Measurements from ENCODE around the gene SLC27A6.
"Not testable (repeated sequence)": the region's sequence is repeated elsewhere in the genome, so short reads cannot be mapped to it uniquely, and the experiment has no call there.

SLC27A6 gene

DNA sequence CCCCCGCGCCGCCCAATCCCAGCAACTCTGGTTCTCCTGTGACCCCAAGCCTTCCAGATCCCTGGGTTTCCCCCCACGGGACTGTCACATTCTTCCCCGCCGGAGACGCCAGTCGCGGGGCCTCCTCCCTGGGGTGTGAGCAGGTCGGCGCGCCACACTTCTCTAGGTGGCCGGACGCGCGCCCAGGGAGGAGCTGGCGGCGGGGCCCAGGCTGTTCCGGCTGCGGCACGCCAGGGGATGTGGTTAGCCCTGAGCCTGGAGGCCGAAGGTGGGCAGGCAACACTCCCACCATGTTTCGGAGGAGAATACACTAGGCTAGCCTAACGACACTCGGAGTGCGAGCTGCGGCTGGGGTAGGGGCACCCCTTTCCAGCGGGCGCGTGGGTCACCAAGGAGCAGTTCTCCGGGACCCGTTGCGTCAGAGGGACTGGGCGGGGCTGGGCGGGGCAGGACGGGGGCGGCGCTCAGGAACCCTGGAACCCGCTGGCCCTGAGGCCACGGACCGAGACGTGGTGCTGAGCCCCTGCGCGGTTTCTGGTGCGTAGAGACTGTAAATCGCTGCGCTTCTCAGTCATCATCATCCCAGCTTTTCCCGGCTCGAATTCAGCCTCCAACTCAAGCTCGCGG lies at the start of gene SLC27A6:
TSS of gene SLC27A6 (plus strand) at position 478 of the 627 bp plus-strand sequence. CDS start 650 bp downstream, outside the sequence.
- peak within 1 kb of the TSS; percentile 46 for H3K4me3 ChIP-seq (ENCODE audit: low read length)
- no peaks in the 10 kb centered on the region for H3K4me1 ChIP-seq (ENCODE audit: control insufficient read depth, insufficient read depth, low read length)
- H3K27ac ChIP-seq (ENCODE audit: low read depth, low read length): no peak within 1 kb of the TSS
- H3K9ac ChIP-seq (ENCODE audit: low read length): no peak within 1 kb of the TSS
- no peaks in the 10 kb centered on the region for H3K27me3 ChIP-seq (ENCODE audit: control insufficient read depth, insufficient read depth, low read length)
- H3K36me3 ChIP-seq (ENCODE audit: control insufficient read depth, insufficient read depth, low read length): no peaks in the 10 kb centered on the region

DNA sequence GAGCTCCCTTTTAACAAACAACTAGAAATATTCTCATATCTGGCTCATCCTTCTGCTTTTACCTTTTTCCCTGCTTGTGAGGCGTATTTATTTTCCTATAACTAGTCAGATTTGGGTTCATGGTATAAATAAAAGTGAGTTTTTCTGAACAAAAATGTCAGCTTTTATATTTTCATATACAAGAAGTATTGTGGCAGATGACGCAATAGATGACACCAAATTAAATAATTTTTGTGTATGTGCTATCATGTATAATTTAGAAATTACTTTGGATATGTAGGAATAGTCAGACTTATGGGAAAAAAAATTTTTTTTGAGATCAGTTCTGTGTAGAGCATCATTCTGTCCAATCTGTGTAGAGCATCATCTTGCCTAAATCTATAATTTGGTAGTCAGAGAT lies 45.7 kb upstream of the SLC27A6 start:
- Histone ChIP-seq H3K4me1 (ENCODE audit: control insufficient read depth, insufficient read depth, low read length) (no peaks in the 10 kb centered on the region), H3K27me3 (ENCODE audit: control insufficient read depth, insufficient read depth, low read length) (no peaks in the 10 kb centered on the region), H3K27ac (ENCODE audit: low read depth, low read length) (no peak overlapping the region), H3K9ac (ENCODE audit: low read length) (no peak overlapping the region), H3K4me3 (ENCODE audit: low read length) (no peak overlapping the region), H3K36me3 (ENCODE audit: control insufficient read depth, insufficient read depth, low read length) (no peaks in the 10 kb centered on the region)

GRCh38 chr5:128920345-128921215 lies 44.7 kb upstream of the SLC27A6 start:
- no peaks in the 10 kb centered on the region for H3K4me1 ChIP-seq (ENCODE audit: control insufficient read depth, insufficient read depth, low read length)
- no peaks in the 10 kb centered on the region for H3K27me3 ChIP-seq (ENCODE audit: control insufficient read depth, insufficient read depth, low read length)
- H3K27ac ChIP-seq (ENCODE audit: low read depth, low read length): no peak overlapping the region
- no peak overlapping the region for H3K9ac ChIP-seq (ENCODE audit: low read length)
- H3K36me3 ChIP-seq (ENCODE audit: control insufficient read depth, insufficient read depth, low read length): no peaks in the 10 kb centered on the region
- H3K4me3 ChIP-seq (ENCODE audit: low read length): no peak overlapping the region

DNA sequence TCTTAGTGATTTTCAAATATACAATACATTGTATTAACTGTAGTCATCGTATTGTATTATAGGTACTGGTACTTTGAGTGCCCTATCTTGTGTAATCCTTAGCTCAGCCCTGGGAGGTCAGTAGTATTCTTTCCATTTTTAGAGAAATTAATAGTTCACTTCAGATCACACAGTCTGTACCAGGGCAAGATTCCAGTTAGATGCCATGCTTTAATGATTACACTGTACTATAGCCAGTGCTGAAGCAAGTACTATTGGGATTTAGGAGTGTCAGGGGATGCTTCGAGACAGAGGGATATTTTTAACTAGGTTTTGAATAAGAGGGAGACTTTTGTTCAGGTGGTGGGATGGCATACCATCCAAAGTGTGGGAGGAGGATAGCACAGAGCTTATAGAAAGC lies 41.0 kb upstream of the SLC27A6 start:
- H3K27ac ChIP-seq (ENCODE audit: low read depth, low read length): no peak overlapping the region
- no peaks in the 10 kb centered on the region for H3K4me1 ChIP-seq (ENCODE audit: control insufficient read depth, insufficient read depth, low read length)
- H3K4me3 ChIP-seq (ENCODE audit: low read length): no peak overlapping the region
- no peaks in the 10 kb centered on the region for H3K36me3 ChIP-seq (ENCODE audit: control insufficient read depth, insufficient read depth, low read length)
- no peak overlapping the region for H3K9ac ChIP-seq (ENCODE audit: low read length)
- H3K27me3 ChIP-seq (ENCODE audit: control insufficient read depth, insufficient read depth, low read length): no peaks in the 10 kb centered on the region

- H3K9ac ChIP-seq (ENCODE audit: low read length): no peak overlapping the region
- H3K27me3 ChIP-seq (ENCODE audit: control insufficient read depth, insufficient read depth, low read length): no peaks in the 10 kb centered on the region
- H3K4me1 ChIP-seq (ENCODE audit: control insufficient read depth, insufficient read depth, low read length): no peaks in the 10 kb centered on the region
- H3K36me3 ChIP-seq (ENCODE audit: control insufficient read depth, insufficient read depth, low read length): no peaks in the 10 kb centered on the region
- no peak overlapping the region for H3K27ac ChIP-seq (ENCODE audit: low read depth, low read length)
- no peak overlapping the region for H3K4me3 ChIP-seq (ENCODE audit: low read length)
Measured at GRCh38 chr5:128925973-128926372, 39.3 kb upstream of the SLC27A6 start.

DNA sequence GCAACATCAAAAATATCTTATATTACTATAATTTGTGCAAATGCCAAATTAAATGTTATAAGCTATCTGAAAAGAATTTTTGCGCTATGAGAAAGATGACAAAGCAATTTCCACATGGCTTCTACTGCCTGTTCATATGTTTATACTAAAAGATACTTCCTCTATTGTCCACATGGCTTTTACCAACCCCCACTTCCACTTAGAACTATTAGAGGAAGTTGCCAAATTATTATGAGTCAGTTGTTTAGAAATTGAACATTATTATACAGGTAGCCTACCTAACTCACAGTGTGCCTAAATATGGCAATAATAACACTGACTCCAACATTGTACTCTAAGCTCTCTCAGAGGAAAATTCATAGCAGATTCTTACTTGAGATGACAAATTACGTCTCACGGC lies 37.6 kb upstream of the SLC27A6 start:
- Histone ChIP-seq H3K27me3 (ENCODE audit: control insufficient read depth, insufficient read depth, low read length) (no peaks in the 10 kb centered on the region), H3K4me1 (ENCODE audit: control insufficient read depth, insufficient read depth, low read length) (no peaks in the 10 kb centered on the region), H3K27ac (ENCODE audit: low read depth, low read length) (no peak overlapping the region), H3K4me3 (ENCODE audit: low read length) (no peak overlapping the region), H3K9ac (ENCODE audit: low read length) (no peak overlapping the region), H3K36me3 (ENCODE audit: control insufficient read depth, insufficient read depth, low read length) (no peaks in the 10 kb centered on the region)

GRCh38 chr5:128932232-128932631 lies 33.1 kb upstream of the SLC27A6 start:
- H3K9ac ChIP-seq (ENCODE audit: low read length); H3K27me3 ChIP-seq (ENCODE audit: control insufficient read depth, insufficient read depth, low read length); H3K4me3 ChIP-seq (ENCODE audit: low read length); H3K36me3 ChIP-seq (ENCODE audit: control insufficient read depth, insufficient read depth, low read length); H3K27ac ChIP-seq (ENCODE audit: low read depth, low read length); H3K4me1 ChIP-seq (ENCODE audit: control insufficient read depth, insufficient read depth, low read length): not testable (repeated sequence)

DNA sequence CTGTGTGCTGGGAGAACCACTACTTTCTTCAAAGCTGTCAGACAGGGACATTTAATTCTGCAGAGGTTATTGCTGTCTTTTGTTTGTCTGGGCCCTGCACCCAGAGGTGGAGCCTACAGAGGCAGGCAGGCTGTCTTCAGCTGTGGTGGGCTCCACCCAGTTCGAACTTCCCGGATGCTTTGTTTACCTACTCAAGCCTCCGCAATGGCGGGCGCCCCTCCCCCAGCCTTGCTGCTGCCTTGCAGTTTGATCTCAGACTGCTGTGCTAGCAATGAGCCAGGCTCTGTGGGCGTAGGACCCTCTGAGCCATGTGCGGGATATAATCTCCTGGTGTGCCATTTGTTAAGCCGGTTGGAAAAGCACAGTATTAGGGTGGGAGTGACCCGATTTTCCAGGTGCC lies 22.2 kb upstream of the SLC27A6 start:
- H3K27ac ChIP-seq (ENCODE audit: low read depth, low read length); H3K36me3 ChIP-seq (ENCODE audit: control insufficient read depth, insufficient read depth, low read length); H3K4me1 ChIP-seq (ENCODE audit: control insufficient read depth, insufficient read depth, low read length); H3K4me3 ChIP-seq (ENCODE audit: low read length); H3K27me3 ChIP-seq (ENCODE audit: control insufficient read depth, insufficient read depth, low read length); H3K9ac ChIP-seq (ENCODE audit: low read length): not testable (repeated sequence)

GRCh38 chr5:128949847-128950546 lies 15.3 kb upstream of the SLC27A6 start:
- Histone ChIP-seq H3K9ac (ENCODE audit: low read length) (no peak overlapping the region), H3K4me3 (ENCODE audit: low read length) (no peak overlapping the region), H3K27ac (ENCODE audit: low read depth, low read length) (no peak overlapping the region), H3K36me3 (ENCODE audit: control insufficient read depth, insufficient read depth, low read length) (no peaks in the 10 kb centered on the region), H3K27me3 (ENCODE audit: control insufficient read depth, insufficient read depth, low read length) (no peaks in the 10 kb centered on the region), H3K4me1 (ENCODE audit: control insufficient read depth, insufficient read depth, low read length) (no peaks in the 10 kb centered on the region)

DNA sequence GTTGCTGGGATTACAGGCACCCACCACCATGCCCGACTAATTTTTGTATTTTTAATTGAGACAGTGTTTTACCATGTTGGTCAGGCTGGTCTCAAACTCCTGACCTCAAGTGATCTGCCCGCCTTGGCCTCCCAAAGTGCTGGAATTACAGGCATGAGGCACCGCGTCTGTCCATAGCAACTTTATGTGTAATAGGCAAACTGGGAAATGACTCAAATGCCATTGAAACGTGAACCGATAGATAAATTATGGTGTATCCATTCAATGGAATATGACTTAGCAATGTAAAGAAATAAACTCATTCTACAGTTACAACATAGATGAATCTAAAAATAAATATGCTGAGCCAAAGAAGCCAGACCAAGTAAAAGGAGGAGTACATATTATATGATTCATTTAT lies 14.0 kb upstream of the SLC27A6 start:
- H3K27me3 ChIP-seq (ENCODE audit: control insufficient read depth, insufficient read depth, low read length); H3K9ac ChIP-seq (ENCODE audit: low read length): not testable (repeated sequence)

DNA sequence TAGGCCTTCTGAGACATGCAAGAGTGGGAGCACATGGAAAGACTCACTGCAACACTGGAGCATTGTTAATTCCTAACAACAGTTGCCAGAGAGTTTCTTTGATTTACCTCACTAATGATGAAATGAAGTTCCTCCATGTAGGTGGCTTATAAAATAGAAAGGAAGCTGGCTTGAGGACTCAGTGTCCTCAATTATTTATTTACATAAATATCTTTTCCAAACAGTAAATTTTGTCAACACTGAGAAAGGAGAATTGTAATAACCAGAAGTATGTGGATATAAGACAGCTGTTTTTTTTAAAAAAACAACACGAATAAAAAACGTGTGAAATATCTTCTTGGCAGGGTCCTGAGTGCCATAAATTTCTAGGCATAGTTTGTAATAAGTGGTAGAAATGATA lies 9.1 kb upstream of the SLC27A6 start:
- Histone ChIP-seq H3K27ac (ENCODE audit: low read depth, low read length) (no peak overlapping the region), H3K4me1 (ENCODE audit: control insufficient read depth, insufficient read depth, low read length) (peaks cover 4% of the 10 kb centered on the region), H3K4me3 (ENCODE audit: low read length) (no peak overlapping the region), H3K9ac (ENCODE audit: low read length) (no peak overlapping the region), H3K36me3 (ENCODE audit: control insufficient read depth, insufficient read depth, low read length) (no peaks in the 10 kb centered on the region), H3K27me3 (ENCODE audit: control insufficient read depth, insufficient read depth, low read length) (no peaks in the 10 kb centered on the region)

More for the DNA sequence above, 14.0 kb upstream of the SLC27A6 start:
- not testable (repeated sequence) for H3K36me3 ChIP-seq (ENCODE audit: control insufficient read depth, insufficient read depth, low read length); H3K27ac ChIP-seq (ENCODE audit: low read depth, low read length); H3K4me1 ChIP-seq (ENCODE audit: control insufficient read depth, insufficient read depth, low read length); H3K4me3 ChIP-seq (ENCODE audit: low read length)

DNA sequence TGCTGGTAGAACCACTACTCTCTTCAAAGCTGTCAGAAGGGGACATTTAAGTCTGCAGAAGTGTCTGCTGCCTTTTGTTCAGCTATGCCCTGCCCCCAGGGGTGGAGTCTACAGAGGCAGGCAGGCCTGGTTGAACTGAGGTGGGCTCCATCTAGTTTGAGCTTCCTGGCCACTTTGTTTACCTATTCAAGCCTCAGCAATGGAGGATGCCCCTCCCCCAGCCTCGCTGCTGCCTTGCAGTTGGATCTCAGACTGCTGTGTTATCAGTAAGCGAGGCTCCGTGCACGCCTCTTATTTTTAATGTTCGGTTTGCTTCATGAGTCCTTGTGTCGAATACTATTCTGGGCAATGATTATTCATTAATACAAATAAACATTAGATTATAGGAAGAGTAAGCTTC lies 3.1 kb upstream of the SLC27A6 start:
- Histone ChIP-seq H3K27ac (ENCODE audit: low read depth, low read length) (no peak overlapping the region), H3K9ac (ENCODE audit: low read length) (no peak overlapping the region), H3K4me1 (ENCODE audit: control insufficient read depth, insufficient read depth, low read length) (no peaks in the 10 kb centered on the region), H3K36me3 (ENCODE audit: control insufficient read depth, insufficient read depth, low read length) (no peaks in the 10 kb centered on the region), H3K4me3 (ENCODE audit: low read length) (no peak overlapping the region), H3K27me3 (ENCODE audit: control insufficient read depth, insufficient read depth, low read length) (no peaks in the 10 kb centered on the region)

Data from rectal smooth muscle tissue (tissue), 1 donor.